Stimulated activated CD4-positive, alpha-beta T cell treated with anti-CD3 and anti-CD28 coated beads, Interleukin-15, amount 100 ng/mL, for 1 hour (primary cell): Measurements from ENCODE around the gene ACKR4.
"Not testable (repeated sequence)": the region's sequence is repeated elsewhere in the genome, so short reads cannot be mapped to it uniquely, and the experiment has no call there.

ENCODE experiments used
- DNase-seq, 2 donors: peaks; one replicate each; pipeline ENCODE4 v3.0.0-alpha.2; 2020; ENCODE audit warnings: low read depth in 1 of 2, low spot score in 1 of 2

ACKR4 gene

DNA sequence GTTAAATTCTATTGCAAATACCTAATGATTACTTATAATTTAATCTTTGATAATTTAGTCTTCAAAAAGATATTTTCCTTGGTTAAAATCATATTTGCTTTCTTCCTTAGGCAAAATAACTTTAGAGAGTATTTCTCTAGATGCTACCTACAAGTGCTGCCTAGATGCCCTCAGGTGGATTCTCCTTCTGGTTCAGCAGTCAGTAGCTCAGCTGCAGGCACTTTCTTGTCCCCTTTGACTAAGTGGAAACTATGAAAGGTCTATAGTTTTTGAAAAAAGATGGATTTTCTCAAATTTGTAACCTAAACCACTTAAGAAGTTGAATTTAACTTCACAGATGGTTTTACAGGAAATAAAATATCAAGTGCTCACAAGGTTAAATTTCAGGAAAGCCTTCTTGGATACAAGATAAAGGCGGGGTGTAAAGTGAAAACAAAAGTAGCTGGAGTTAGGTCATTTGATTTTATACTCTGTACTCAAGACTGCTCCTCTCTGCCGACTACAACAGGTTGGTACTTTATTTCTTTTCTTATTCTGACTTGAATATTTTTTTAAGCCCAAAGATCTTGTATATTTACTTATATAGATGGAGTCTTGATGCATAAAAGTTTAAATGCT, at the start of gene ACKR4:
ACKR4 (plus strand) TSS at position 455 of the 618 bp plus-strand sequence. CDS start 3,128 bp downstream, outside the sequence.
- no peak for DNase-seq

- no peak for DNase-seq
Observed at GRCh38 chr3:132549169-132549568, 47.9 kb upstream of the ACKR4 start.

- no peak for DNase-seq
Observed at GRCh38 chr3:132549890-132550578, 47.0 kb upstream of the ACKR4 start.

DNA sequence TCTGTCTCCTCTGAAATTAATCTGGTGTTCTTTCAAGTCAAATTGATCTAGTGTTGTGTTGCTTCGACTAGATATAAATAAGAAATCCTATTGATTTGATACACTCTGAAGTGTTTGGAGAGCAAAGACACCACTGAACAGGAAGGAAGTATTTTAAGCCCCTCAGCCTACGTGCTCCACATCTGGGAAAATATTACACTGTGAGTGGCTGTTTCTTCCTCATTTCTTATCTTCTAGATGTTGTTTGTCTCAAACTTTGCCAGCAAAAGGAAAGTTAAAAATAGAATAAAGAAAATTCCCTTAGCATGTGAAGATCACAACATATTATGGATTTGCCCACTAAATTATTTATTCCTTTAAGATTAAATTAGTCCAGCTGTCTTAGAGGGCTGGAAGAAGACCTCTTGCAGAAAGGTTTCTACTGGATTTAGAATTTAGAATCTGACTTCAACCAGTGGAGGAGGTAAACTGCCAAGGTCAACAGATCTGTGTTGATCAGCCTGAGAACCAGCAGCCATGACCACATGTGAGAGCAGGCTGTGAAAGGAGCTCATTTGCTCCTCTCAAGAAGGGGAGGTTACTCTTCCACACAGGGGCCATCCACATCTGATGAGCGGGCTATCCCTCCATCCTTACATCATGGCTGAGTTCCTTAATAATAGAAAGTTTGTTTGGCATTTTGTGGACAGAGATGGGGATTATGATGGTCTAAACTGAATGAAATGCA, 46.3 kb upstream of the ACKR4 start:
- no peak for DNase-seq

DNA sequence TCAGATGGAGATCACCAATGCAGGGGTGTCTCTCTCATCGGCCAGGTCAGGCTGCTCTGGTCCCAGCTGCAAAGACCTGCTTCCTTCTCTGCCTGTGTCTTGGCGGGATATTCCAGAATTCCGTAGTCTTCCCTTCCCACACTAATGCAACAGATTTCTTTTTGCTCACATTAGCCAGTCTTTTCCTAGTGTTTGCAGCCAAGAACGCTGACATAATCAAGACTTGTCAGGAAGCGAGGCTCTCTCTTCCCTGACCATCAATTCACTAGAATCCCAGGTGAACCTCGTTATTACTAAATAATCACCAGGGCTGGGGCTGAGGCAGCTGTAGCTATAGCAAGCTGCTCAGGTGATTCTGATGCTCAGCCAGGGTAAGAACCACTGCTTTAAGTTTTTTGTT, 43.2 kb upstream of the ACKR4 start:
- DNase-seq: no peak

DNA sequence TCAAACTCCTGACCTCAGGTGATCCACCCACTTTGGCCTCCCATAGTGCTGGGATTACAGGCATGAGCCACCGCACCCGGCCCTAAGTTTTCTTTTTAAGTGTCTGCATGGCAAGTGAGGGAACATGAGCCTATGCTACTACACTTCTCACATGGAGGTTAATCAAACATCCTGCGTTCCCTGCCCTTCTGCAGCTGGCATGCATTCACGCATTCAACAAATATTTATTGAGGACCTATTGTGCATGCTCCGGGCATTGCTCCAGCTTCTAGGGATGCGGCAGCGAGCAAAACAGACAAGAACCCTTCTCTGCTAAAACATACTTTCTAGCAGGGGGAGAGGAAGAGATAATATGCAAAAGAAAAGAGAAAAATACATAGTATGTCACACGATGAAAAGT, 42.6 kb upstream of the ACKR4 start:
- DNase-seq: no peak

GRCh38 chr3:132555306-132556035, 41.6 kb upstream of the ACKR4 start:
- DNase-seq: no peak

DNA sequence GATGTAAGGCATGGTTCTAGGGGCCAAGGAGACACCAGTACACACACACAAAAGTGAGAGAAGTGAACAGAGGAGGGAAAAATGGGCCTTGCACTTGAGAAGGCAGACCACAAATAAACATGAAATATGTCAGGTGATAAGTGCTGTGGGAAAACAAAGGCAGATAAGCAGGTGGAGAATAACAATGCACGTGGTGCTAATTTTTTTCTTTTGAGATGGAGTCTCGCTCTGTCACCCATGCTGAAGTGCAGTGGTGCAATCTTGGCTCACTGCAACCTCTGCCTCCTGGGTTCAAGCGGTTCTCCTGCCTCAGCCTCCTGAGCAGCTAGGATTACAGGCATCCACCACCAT, 41.1 kb upstream of the ACKR4 start:
- DNase-seq: not testable (repeated sequence)

GRCh38 chr3:132556508-132557159, 40.4 kb upstream of the ACKR4 start:
- DNase-seq: no peak

GRCh38 chr3:132561003-132561402, 36.1 kb upstream of the ACKR4 start:
- no peak for DNase-seq

GRCh38 chr3:132563420-132564069, 33.5 kb upstream of the ACKR4 start:
- DNase-seq: no peak

DNA sequence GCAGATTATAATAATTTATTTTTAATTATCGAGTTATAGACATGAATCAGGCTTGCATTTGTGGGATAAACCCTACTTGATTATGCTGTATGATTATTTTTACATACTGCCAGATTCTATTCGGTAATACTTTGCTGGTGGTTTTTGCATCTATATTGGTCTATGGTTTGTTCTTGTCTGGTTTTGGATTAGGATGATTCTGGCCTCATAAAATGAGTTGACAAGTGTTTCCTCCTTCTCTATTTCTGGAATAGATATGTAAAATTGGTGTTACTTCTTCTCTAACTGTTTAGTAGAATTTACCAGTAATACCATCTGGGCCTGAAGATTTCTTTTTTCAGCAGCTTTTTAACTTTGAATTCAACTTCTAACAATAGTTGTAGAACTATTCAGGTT, 33.0 kb upstream of the ACKR4 start:
- no peak for DNase-seq

DNA sequence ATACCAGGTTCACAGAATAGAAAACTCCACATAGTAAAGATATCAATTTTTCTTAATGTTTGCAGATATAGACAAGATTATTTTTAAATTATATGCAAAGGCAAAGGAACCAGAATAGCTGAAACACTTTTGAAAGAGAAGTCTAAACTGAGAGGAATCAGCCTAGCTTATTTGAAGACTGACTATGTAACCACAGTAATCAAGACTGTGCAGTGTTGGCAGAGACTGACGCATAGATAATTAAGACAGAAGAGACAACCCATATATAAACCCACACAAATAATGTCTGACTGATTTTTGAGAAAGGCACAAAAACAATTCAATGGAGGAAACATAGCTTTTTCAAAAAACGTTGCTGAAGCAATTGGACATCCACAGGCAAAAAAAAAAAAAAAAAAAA, 28.6 kb upstream of the ACKR4 start:
- no peak for DNase-seq

DNA sequence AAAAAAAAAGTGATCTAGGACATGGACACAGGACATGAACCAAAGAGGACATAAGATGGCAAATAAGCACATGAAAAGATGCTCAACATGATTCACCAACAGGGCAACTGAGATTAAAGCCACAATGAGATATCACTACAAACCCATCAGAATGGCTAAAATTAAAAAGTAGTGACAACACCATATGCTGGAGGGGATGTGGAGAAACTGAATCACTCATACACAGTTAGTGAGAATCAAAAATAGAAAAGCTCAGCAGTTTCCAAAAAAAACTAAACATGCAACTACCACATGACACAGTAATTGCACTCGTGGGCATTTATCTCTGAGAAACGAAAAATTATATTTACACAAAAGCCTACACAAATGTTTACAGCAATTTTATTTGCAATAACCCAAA, 27.9 kb upstream of the ACKR4 start:
- DNase-seq: no peak

DNA sequence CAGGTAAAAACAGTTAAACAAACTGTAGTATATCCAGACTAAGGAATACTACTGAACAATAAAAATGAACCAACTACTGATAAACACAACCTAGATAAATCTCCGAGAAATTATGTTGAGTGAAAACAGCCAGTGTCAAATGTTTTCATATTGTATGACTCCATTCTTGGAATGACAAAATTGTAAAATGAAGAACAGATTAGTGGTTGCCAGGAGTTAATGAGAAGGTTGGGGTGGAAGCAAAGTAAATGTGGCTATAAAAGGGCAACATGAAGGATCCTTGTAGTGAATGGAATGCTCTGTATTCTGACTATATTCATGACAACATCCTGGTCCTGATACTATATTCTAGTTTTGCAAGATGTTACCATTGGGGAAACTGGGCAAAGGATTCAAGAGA, 27.5 kb upstream of the ACKR4 start:
- DNase-seq: no peak

- DNase-seq: no peak
Observed at GRCh38 chr3:132570016-132570415, 27.1 kb upstream of the ACKR4 start.

DNA sequence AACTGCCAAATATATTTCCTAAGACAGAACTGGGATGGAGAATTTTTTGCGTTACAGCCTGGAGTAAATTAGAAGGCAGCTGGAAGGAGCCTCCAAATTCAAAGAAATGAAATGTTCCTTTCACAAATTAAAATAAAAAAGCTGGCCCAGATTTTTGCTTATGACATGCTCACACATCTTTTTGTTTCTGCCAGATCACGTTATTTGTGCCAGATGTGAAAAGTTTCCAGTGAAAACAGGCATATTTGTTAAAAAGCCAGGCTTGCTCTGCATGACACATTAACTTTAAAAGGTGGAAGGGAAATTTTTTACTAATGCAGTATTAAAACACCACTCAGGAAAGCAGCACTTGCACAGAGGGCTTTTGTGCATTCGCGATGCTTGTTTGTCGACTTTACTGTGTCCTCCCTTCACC, 23.3 kb upstream of the ACKR4 start:
- DNase-seq: no peak

DNA sequence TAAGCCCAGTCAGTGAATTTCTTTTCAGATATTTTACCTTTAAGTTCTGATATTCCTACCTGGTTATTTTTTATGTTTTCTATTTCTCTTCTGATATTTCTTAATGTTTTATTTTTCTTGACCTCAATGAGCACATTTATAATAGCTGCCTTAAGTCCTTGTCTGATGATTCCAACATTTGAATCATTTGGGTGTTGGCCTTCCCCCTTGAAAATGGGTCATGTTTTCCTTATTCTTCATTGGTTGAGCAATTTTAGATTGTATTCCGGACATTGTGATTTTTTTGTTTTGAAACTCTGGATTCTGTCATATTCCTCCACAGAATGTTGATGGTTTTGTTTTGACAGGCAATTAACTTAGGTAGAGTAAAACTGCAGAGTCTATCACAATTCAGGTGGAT, 9.7 kb upstream of the ACKR4 start:
- no peak for DNase-seq

GRCh38 chr3:132592216-132592615, 4.9 kb upstream of the ACKR4 start:
- no peak for DNase-seq

GRCh38 chr3:132593241-132593946, 3.7 kb upstream of the ACKR4 start:
- DNase-seq: no peak
